Calu3 (cell line): ENCODE measurements around the gene DNAH6. TPM values are rescaled to one million over a fixed set of nuclear protein-coding genes. Genes with fewer than 3 reads are reported as not detected.

Source experiments
- BruUV-seq: library from RNA; stranded (reverse); fragments of 400-500 nt; replicated peaks from 2 replicates; lab custom pipeline; 2021; lab: Mats Ljungman, UMichigan
- CTCF ChIA-PET: fragments of 300-600 bp; sonication (Branson Sonifier 250); formaldehyde crosslinking; loops from one replicate; lab custom pipeline; 2022; ENCODE audit warnings: antibody characterized with exemption; lab: Charles Lee
- DNase-seq: peaks from one replicate; pipeline ENCODE4 v3.0.0; 2022
- H3K27ac Mint-ChIP-seq: one replicate; pipeline ENCODE4 v1.8.0; 2022; ENCODE audit warnings: mixed read lengths; ENCODE audit not compliant: unreplicated experiment
- H3K27me3 Mint-ChIP-seq: one replicate; pipeline ENCODE4 v1.8.0; 2022; ENCODE audit warnings: mixed read lengths; ENCODE audit not compliant: unreplicated experiment
- H3K36me3 Mint-ChIP-seq: one replicate; pipeline ENCODE4 v1.8.0; 2022; ENCODE audit warnings: mild to moderate bottlenecking, moderate library complexity, mixed read lengths; ENCODE audit not compliant: insufficient read depth, unreplicated experiment
- H3K4me1 Mint-ChIP-seq: one replicate; pipeline ENCODE4 v1.8.0; 2022; ENCODE audit warnings: mild to moderate bottlenecking, low read depth, mixed read lengths; ENCODE audit not compliant: unreplicated experiment
- H3K4me3 Mint-ChIP-seq: one replicate; pipeline ENCODE4 v1.8.0; 2022; ENCODE audit warnings: mild to moderate bottlenecking, low read depth, moderate library complexity, mixed read lengths; ENCODE audit not compliant: unreplicated experiment
- H3K9me3 Mint-ChIP-seq: one replicate; pipeline ENCODE4 v1.8.0; 2022; ENCODE audit warnings: low read depth, mixed read lengths; ENCODE audit not compliant: unreplicated experiment
- CTCF ChIP-seq: fragments of 200-600 bp; IDR thresholded peaks from one replicate; pipeline ENCODE4 v1.8.0; 2022; ENCODE audit warnings: antibody characterized with exemption; ENCODE audit not compliant: unreplicated experiment
- intact Hi-C: fragments of 100-400 bp; cut with micrococcal nuclease; formaldehyde crosslinking; loops from one replicate; pipeline ENCODE4 v1.10.0; 2022; ENCODE audit not compliant: unreplicated experiment
- total RNA-seq: library from RNA; stranded (reverse); gene quantifications from 2 replicates; pipeline ENCODE4 v1.2.3, GENCODE V29; 2022

Gene DNAH6
- total RNA-seq, 1 experiment from 2014 or later, result 1.3 TPM

DNA sequence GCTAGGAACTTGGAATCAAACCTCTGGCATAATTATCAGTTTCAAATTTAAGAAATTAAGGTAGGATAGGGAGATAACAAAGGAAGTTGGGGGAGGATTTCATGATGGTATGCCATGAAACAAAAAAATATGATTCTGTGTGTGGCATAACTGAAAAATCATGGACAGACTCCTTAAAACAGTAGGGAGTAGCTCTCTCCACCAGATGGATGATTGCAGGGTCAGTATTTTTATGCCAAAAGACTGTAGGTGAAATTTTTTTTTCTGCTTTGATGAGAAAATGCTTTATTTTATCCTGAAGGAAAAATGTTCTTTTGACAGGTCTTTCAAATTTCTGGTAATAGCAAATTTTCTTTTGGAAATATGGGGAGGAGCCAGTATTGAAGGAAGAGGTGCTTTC lies 270.3 kb downstream of the DNAH6 start:
- Mint-ChIP-seq H3K4me1 (no peaks in the 10 kb centered on the region), H3K36me3 (no peaks in the 10 kb centered on the region), H3K27ac (no peak overlapping the region), H3K4me3 (no peak overlapping the region), H3K27me3 (no peaks in the 10 kb centered on the region), H3K9me3 (no peaks in the 10 kb centered on the region)
- TF ChIP-seq CTCF, result no peak
- no TSS peak for BruUV-seq
- no peak for DNase-seq
- CTCF ChIA-PET, result interaction anchor here (0.7 kb wide), 1 partner anchor 131 kb away, joined by 4 read pairs; no protein-coding TSS in a partner anchor
- intact Hi-C loops, result no loop called here

GRCh38 chr2:84788027-84788426 lies 271.7 kb downstream of the DNAH6 start:
- Mint-ChIP-seq H3K27me3 (no peaks in the 10 kb centered on the region), H3K27ac (no peak overlapping the region), H3K9me3 (no peaks in the 10 kb centered on the region), H3K4me3 (no peak overlapping the region), H3K36me3 (no peaks in the 10 kb centered on the region), H3K4me1 (no peaks in the 10 kb centered on the region)
- TF ChIP-seq CTCF, result no peak
- CTCF ChIA-PET, result no interaction called here
- intact Hi-C loops, result no loop called here
- no TSS peak for BruUV-seq
- DNase-seq, result no peak

GRCh38 chr2:84788498-84788897 lies 272.2 kb downstream of the DNAH6 start:
- no peak for TF ChIP-seq CTCF
- CTCF ChIA-PET, result no interaction called here
- H3K4me3 Mint-ChIP-seq, result no peak overlapping the region
- no peaks in the 10 kb centered on the region for H3K27me3 Mint-ChIP-seq
- intact Hi-C loops, result no loop called here
- H3K36me3 Mint-ChIP-seq, result no peaks in the 10 kb centered on the region
- no TSS peak for BruUV-seq
- no peaks in the 10 kb centered on the region for H3K4me1 Mint-ChIP-seq
- DNase-seq, result no peak
- no peak overlapping the region for H3K27ac Mint-ChIP-seq
- no peaks in the 10 kb centered on the region for H3K9me3 Mint-ChIP-seq

- intact Hi-C loops, result no loop called here
- CTCF ChIA-PET, result interaction anchor here (0.6 kb wide), 1 partner anchor 114 kb away, joined by 6 read pairs; no protein-coding TSS in a partner anchor
Measured at GRCh38 chr2:84792856-84793522, 276.7 kb downstream of the DNAH6 start.

More at GRCh38 chr2:84792856-84793522, 276.7 kb downstream of the DNAH6 start:
- TF ChIP-seq CTCF, result no peak
- Mint-ChIP-seq H3K36me3 (no peaks in the 10 kb centered on the region), H3K9me3 (no peaks in the 10 kb centered on the region), H3K4me1 (no peaks in the 10 kb centered on the region), H3K27ac (no peak overlapping the region), H3K27me3 (no peaks in the 10 kb centered on the region), H3K4me3 (no peak overlapping the region)
- no TSS peak for BruUV-seq
- DNase-seq, result no peak
